CD4-positive, alpha-beta T cell (primary cell): Measurements from ENCODE around the gene WWOX. TPM values are rescaled to one million over a fixed set of nuclear protein-coding genes. Genes with fewer than 3 reads are reported as not detected.
A peak's percentile ranks its signal among the peaks of the same experiment; 100 is the strongest.

Experiments used
- ATAC-seq: fragments of 200-7000 bp; cut with Tn5 transposase; one replicate; pipeline ENCODE4 v1.10.0; 2022; ENCODE audit warnings: mild to moderate bottlenecking; ENCODE audit not compliant: poor library complexity
- CTCF ChIA-PET: fragments of 350-600 bp; sonication (Branson Sonifier 250); formaldehyde crosslinking; loops from one replicate; lab custom pipeline; 2021; ENCODE audit warnings: antibody characterized with exemption, inconsistent platforms; lab: Charles Lee
- POLR2A ChIA-PET: fragments of 350-600 bp; sonication (Branson Sonifier 250); formaldehyde crosslinking; loops from one replicate; lab custom pipeline; 2021; ENCODE audit warnings: antibody characterized with exemption, inconsistent platforms; lab: Charles Lee
- DNase-seq, 14 experiments: peaks; one replicate each; pipeline ENCODE4 v3.0.0-alpha.2; 2013 to 2020; ENCODE audit warnings: mixed read lengths in 2 of 14
- H3K27ac ChIP-seq, 2 donors: one replicate each; pipeline versions ENCODE4 v1.5.1 to v1.7.0; 2013; ENCODE audit warnings: low read length in 2 of 2, low read depth in 1 of 2, mild to moderate bottlenecking in 1 of 2
- H3K27me3 ChIP-seq, 2 experiments: 1 replicate in 1 of 2; 2 replicates in 1 of 2; pipeline versions ENCODE4 v1.6.1 to v1.7.0; 2013; ENCODE audit warnings: low read length in 2 of 2, control low read depth in 1 of 2, mild to moderate bottlenecking in 1 of 2, moderate library complexity in 1 of 2; ENCODE audit not compliant: insufficient read depth in 2 of 2, control insufficient read depth in 1 of 2
- H3K36me3 ChIP-seq: one replicate; pipeline ENCODE4 v1.6.1; 2013; ENCODE audit warnings: low read length, control low read depth; ENCODE audit not compliant: insufficient read depth
- H3K4me1 ChIP-seq: one replicate; pipeline ENCODE4 v1.6.1; 2013; ENCODE audit warnings: low read length, control low read depth; ENCODE audit not compliant: insufficient read depth
- H3K4me3 ChIP-seq: one replicate; pipeline ENCODE4 v1.5.1; 2013; ENCODE audit warnings: mild to moderate bottlenecking, low read length, moderate library complexity
- H3K9me3 ChIP-seq, 2 experiments: 1 replicate in 1 of 2; 2 replicates in 1 of 2; pipeline versions ENCODE4 v1.6.1 to v1.7.0; 2013; ENCODE audit warnings: low read length in 2 of 2, mild to moderate bottlenecking in 2 of 2, control low read depth in 1 of 2, moderate library complexity in 1 of 2; ENCODE audit not compliant: control insufficient read depth in 1 of 2, insufficient read depth in 1 of 2
- H3K27ac Mint-ChIP-seq: one replicate; pipeline ENCODE4 v1.8.0; 2020; ENCODE audit warnings: mixed read lengths
- H3K27me3 Mint-ChIP-seq: one replicate; pipeline ENCODE4 v1.8.0; 2021; ENCODE audit warnings: mixed read lengths
- H3K36me3 Mint-ChIP-seq: one replicate; pipeline ENCODE4 v1.8.0; 2021; ENCODE audit warnings: low read depth, mixed read lengths
- H3K4me1 Mint-ChIP-seq: one replicate; pipeline ENCODE4 v1.8.0; 2021; ENCODE audit warnings: low read depth, mixed read lengths
- H3K4me3 Mint-ChIP-seq: one replicate; pipeline ENCODE4 v1.8.0; 2020; ENCODE audit warnings: mild to moderate bottlenecking, mixed read lengths
- H3K9me3 Mint-ChIP-seq: one replicate; pipeline ENCODE4 v1.8.0; 2020; ENCODE audit warnings: mixed read lengths
- CTCF ChIP-seq: fragments of 200-600 bp; IDR thresholded peaks from one replicate; pipeline ENCODE4 v1.8.0; 2022; ENCODE audit warnings: antibody characterized with exemption, mild to moderate bottlenecking
- intact Hi-C, 2 experiments: fragments of 100-400 bp; cut with DNase I in 1 of 2; cut with micrococcal nuclease in 1 of 2; formaldehyde crosslinking; loops; one replicate each; pipeline versions ENCODE4 v1.15.1 to v1.9.0; 2023 to 2025; cut with DNase I, micrococcal nuclease
- total RNA-seq, 174 experiments: library from RNA in 2 of 174; stranded (reverse) in 2 of 174; gene quantifications; one replicate each; pipeline ENCODE4 v1.2.3 and lab custom pipeline; 2021 to 2026

The WWOX gene
- total RNA-seq, 2 experiments from 2014 or later = 19.3 to 21.7 TPM

DNA sequence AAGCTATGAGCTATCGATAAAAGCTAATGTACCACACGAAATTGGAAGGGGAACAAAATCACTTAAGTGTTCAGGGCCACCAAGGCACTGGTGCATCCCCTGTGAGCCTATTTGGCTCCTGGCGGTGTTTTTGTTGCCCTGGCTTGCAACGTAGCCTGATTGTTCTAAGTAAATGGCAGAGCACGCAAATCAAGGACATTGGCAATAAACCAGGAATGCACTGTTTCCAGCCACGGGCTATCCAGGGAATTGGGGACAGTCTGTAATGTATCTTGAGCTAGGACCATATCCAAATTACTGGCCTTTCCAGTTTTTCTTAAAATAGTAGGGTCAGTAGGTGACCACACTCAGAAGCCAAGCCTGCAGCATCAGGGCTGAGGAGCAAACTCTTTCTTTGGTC lies 767.1 kb downstream of the WWOX start:
- POLR2A ChIA-PET = no interaction called here
- no peaks in the 10 kb centered on the region for H3K4me1 ChIP-seq
- no peaks in the 10 kb centered on the region for H3K27me3 ChIP-seq
- no peaks in the 10 kb centered on the region for H3K4me1 Mint-ChIP-seq
- no peak overlapping the region for H3K27ac ChIP-seq
- H3K9me3 Mint-ChIP-seq = no peaks in the 10 kb centered on the region
- CTCF ChIA-PET = no interaction called here
- DNase-seq = no peak
- no peaks in the 10 kb centered on the region for H3K9me3 ChIP-seq
- H3K4me3 Mint-ChIP-seq = no peak overlapping the region
- H3K4me3 ChIP-seq = no peak overlapping the region
- no peak for TF ChIP-seq CTCF
- intact Hi-C loops = no loop called here
- no peak overlapping the region for H3K27ac Mint-ChIP-seq
- H3K36me3 Mint-ChIP-seq = no peaks in the 10 kb centered on the region
- no peaks in the 10 kb centered on the region for H3K36me3 ChIP-seq
- ATAC-seq = no peak
- no peaks in the 10 kb centered on the region for H3K27me3 Mint-ChIP-seq

GRCh38 chr16:78869492-78869891 lies 770.0 kb downstream of the WWOX start:
- Histone ChIP-seq H3K9me3 (no peaks in the 10 kb centered on the region), H3K27me3 (no peaks in the 10 kb centered on the region), H3K4me3 (no peak overlapping the region), H3K4me1 (no peaks in the 10 kb centered on the region), H3K36me3 (no peaks in the 10 kb centered on the region), H3K27ac (no peak overlapping the region)
- Mint-ChIP-seq H3K4me1 (no peaks in the 10 kb centered on the region), H3K36me3 (no peaks in the 10 kb centered on the region), H3K9me3 (no peaks in the 10 kb centered on the region), H3K27me3 (no peaks in the 10 kb centered on the region), H3K4me3 (no peak overlapping the region), H3K27ac (peak overlapping the region; percentile 34)
- ATAC-seq (no peak), DNase-seq (peak in 1 of 14 experiments; percentile 8)
- intact Hi-C loops = no loop called here
- ChIA-PET POLR2A (no interaction called here), CTCF (no interaction called here)
- no peak for TF ChIP-seq CTCF

DNA sequence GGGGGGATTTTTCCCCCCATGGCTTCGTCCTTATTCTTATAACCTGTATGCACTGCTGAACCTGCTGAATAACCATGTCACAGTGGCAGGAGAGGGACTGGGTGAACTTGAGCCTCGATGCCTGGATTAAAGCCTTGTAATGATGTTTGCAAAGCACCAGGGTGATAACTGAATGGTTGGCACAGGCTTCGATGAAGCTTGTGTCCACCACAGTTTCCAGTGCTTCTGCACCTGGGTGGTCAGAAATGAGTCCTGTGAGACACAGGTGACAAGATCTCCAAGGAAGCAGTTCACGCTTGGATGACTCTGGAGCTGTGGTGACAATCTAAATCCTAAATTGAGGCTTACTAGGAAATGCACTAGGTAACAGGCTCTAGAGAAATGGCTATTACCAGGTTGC lies 771.8 kb downstream of the WWOX start:
- no peak for DNase-seq
- Mint-ChIP-seq H3K9me3 (no peaks in the 10 kb centered on the region), H3K4me1 (no peaks in the 10 kb centered on the region), H3K36me3 (no peaks in the 10 kb centered on the region), H3K4me3 (no peak overlapping the region), H3K27ac (no peak overlapping the region), H3K27me3 (no peaks in the 10 kb centered on the region)
- ATAC-seq = no peak
- ChIA-PET CTCF (interaction anchor here (1.0 kb wide), 1 partner anchor 27 kb away, joined by 4 read pairs; no protein-coding TSS in a partner anchor), POLR2A (no interaction called here)
- no peaks in the 10 kb centered on the region for H3K4me1 ChIP-seq
- no peaks in the 10 kb centered on the region for H3K9me3 ChIP-seq
- TF ChIP-seq CTCF = no peak
- no peaks in the 10 kb centered on the region for H3K36me3 ChIP-seq
- H3K27ac ChIP-seq = no peak overlapping the region
- intact Hi-C loops = no loop called here
- H3K27me3 ChIP-seq = no peaks in the 10 kb centered on the region
- no peak overlapping the region for H3K4me3 ChIP-seq
